ENCODE results near the gene ELL2.

Gene ELL2

DNA sequence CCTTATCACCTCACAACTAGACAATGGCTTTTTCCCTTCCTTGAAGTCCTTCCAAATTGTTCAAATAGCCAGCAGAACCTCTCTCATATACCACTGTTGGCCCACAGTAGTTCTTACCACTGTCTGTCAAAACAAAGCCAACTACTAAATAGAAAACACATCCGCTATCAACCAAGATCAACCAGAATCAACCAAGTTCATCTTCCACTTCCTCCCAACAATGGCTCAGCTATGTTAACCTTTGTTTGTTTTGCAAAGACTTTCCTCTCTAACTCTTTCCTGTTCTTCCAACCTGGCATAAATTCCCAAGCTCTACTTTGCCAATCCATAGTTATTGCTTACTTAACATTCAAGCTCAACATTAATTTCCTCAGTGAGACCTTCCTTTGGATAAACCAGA lies 15.2 kb downstream of the ELL2 start:
- DNase-seq (ENCODE audit: low read depth), result no peak
- TF ChIP-seq, protein P1, sequence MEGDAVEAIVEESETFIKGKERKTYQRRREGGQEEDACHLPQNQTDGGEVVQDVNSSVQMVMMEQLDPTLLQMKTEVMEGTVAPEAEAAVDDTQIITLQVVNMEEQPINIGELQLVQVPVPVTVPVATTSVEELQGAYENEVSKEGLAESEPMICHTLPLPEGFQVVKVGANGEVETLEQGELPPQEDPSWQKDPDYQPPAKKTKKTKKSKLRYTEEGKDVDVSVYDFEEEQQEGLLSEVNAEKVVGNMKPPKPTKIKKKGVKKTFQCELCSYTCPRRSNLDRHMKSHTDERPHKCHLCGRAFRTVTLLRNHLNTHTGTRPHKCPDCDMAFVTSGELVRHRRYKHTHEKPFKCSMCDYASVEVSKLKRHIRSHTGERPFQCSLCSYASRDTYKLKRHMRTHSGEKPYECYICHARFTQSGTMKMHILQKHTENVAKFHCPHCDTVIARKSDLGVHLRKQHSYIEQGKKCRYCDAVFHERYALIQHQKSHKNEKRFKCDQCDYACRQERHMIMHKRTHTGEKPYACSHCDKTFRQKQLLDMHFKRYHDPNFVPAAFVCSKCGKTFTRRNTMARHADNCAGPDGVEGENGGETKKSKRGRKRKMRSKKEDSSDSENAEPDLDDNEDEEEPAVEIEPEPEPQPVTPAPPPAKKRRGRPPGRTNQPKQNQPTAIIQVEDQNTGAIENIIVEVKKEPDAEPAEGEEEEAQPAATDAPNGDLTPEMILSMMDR (conservative IDR thresholded peaks at IDR 0.05; ENCODE audit: low read length), result no peak
- H3K4me3 ChIP-seq (ENCODE audit: low read length), result no peak overlapping the region

DNA sequence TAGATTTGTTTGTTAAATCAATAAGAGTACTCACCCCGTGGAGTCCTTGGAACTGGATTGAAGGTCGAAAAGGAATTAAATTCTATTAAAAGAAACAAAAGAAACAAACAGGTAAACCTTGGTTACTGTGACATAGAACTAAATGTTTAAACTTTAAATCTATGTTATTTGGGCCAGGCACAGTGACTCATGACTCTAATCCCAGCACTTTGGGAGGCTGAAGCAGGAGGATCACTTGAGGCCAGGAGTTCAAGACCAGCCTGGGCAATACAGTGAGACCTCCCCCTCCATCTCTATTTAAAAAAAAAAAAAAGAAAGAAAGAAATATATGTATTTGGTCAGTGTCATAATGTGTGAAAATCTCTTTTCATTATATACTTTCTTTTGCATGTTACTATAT lies 18.7 kb downstream of the ELL2 start:
- no peak for DNase-seq (ENCODE audit: low read depth)
- TF ChIP-seq, protein P1 (conservative IDR thresholded peaks at IDR 0.05; ENCODE audit: low read length), result no peak
- no peak overlapping the region for H3K4me3 ChIP-seq (ENCODE audit: low read length)

DNA sequence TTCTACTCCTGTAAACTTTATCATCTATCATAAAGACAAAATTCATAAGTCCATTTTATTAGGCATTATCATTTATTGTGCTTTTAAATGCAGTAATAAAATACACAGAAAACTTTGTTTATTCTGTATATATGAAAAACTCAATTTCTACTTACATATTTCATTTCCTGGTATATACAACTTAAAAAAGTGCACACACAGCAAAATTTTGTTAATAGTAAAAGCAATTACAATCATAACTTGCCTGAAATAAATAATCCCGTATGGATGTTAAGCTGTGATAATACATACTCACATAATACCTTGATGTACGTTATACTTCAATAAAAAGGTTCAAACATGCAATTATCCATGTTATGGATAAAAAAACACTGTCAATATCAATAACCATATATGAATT lies 19.2 kb downstream of the ELL2 start:
- no peak for DNase-seq (ENCODE audit: low read depth)
- TF ChIP-seq, protein P1 (conservative IDR thresholded peaks at IDR 0.05; ENCODE audit: low read length), result no peak
- no peak overlapping the region for H3K4me3 ChIP-seq (ENCODE audit: low read length)

DNA sequence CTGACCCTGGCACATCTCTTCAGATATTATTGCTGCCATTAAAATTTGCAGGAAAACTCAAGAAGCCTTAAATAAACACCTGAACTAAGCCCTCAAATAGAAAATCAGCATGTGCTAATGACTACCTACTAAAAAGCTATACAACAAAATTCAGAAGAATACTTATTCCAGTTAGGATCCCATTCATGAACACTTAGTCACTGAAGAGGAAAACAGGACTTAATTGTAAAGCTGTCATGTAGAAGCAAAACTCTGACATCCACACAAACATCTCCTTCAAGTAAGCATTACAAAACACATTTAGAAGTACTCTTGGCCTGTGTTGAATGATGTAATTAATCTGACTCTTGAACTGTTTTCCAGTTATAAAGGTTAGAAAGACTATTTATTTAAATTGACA lies 19.9 kb downstream of the ELL2 start:
- H3K4me3 ChIP-seq (ENCODE audit: low read length), result no peak overlapping the region
- peak; percentile 25 for DNase-seq (ENCODE audit: low read depth)
- TF ChIP-seq, protein P1 (conservative IDR thresholded peaks at IDR 0.05; ENCODE audit: low read length), result no peak

DNA sequence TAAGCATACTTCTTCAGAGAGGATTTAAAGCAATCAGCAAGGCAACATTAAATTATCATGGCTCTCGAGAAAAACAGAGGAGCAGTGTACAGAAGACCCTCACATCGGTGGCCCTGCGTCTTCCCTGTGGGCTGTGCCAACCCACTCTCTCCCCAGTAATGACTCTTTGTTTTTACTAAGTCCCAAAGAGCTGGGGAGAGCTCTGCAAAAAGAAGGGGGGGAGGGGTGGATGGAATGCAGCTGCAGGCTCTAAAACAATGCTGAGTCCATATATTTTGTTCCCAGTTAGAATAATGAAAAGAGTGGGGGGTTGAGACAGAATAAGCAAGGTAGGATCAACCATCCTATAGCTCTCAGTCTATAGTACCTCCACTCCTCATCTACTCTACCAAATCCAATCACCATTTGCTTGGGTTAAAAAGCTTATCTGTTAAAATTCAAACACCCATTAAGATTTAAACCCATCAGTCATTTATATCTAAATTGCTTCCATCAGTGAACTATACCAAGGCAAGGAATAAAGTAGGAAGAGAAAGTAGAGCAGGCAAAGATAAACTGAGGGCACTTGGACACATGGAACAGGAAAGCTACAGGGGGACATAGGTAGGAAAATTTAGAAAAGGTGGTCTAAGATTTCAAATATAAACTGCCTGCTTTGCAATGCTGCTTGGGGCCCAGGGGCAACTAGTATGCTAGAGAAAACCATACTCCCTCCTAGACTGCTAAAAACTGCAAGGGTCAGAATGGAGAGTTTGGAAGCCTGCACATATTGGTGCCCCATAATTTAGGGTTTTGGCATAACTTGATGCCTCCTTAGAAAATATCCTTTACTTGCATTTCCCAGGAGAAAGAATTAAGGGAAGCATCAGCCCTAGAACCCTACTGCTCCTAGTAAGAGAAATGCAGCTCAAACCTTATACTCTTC lies 20.6 kb downstream of the ELL2 start:
- no peak overlapping the region for H3K4me3 ChIP-seq (ENCODE audit: low read length)
- no peak for DNase-seq (ENCODE audit: low read depth)
- TF ChIP-seq, protein P1 (conservative IDR thresholded peaks at IDR 0.05; ENCODE audit: low read length), result no peak

DNA sequence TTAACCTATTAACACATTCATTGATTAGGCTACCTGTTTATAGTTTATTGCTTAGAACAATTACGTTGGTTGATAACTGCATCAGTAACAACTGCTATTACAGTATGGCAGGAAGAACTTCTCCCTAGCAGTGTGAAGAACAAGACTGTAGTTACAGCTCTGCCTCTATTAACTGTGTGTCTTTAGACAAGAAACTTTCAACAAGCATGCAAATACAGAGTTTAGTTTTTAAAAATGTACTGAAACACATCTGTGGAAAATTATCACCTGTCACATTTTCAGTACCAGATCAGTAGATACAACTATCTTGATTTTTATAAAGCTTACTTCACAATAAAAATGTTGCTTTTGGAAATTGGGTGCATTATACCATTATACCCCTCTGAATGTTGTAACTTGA lies 22.2 kb downstream of the ELL2 start:
- DNase-seq (ENCODE audit: low read depth), result no peak
- H3K4me3 ChIP-seq (ENCODE audit: low read length), result no peak overlapping the region
- TF ChIP-seq, protein P1 (conservative IDR thresholded peaks at IDR 0.05; ENCODE audit: low read length), result no peak

DNA sequence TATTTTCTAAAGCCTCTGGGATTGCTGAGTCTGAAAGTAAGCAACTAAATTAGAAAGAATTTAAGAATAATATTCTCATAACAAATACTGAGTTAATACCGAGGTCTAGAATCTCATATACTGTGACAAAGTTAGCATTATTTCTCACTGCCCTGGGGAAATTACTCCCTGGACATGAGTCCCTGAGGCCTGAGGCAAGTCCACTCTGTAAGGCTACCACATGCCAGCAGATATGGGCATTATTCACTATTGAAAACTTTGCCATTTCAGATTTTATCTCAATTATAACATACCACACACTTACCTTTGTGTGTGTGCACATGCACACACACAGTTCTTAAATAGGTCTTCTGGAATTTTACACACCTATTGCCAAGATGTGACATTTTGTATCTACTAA lies 22.9 kb downstream of the ELL2 start:
- TF ChIP-seq, protein P1 (conservative IDR thresholded peaks at IDR 0.05; ENCODE audit: low read length), result no peak
- no peak for DNase-seq (ENCODE audit: low read depth)

More for the DNA sequence above, 22.9 kb downstream of the ELL2 start:
- H3K4me3 ChIP-seq (ENCODE audit: low read length), result no peak overlapping the region
